Cortex of kidney (tissue), 1 donor: Measurements from ENCODE around the gene PYCR2.
"Not testable (repeated sequence)": the region's sequence is repeated elsewhere in the genome, so short reads cannot be mapped to it uniquely, and the experiment has no call there.

Source experiments
- DNase-seq: peaks from one replicate; lab custom pipeline; 2025; lab: John Stamatoyannopoulos, UW

PYCR2 gene

DNA sequence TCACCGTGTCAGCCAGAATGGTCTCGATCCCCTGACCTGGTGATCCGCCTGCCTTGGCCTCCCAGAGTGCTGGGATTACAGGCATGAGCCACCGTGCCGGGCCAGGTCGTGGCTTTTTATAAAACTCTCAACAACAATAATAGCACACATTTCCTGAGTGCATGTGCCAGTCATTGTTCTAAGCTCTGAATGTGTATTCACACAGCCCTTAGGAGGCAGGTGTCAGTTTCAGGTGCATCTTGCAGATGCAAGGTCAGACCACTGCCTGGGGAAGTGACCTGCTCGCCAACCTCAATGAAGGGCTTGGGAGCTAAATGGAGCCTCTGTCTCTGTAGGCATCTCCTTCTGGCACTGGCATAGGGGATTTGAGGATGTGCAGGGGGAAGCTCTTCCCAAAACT is 18.5 kb upstream of the PYCR2 start:
- no peak for DNase-seq

DNA sequence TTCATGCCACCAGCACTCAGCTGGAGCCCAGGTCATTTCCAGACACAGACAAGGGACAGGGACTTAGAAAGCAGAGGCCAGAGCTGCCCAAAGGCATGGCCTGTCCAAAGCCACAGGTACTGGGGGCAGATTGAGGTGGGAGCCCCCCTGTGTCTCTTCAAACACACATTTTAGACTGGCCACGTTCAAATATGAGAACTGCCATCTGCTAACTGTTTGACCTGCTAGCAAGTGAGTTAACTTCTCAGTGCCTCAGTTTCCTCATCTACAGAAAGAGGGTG is 17.8 kb upstream of the PYCR2 start:
- DNase-seq = no peak

- DNase-seq = no peak
Observed at GRCh38 chr1:225941187-225941941, 17.3 kb upstream of the PYCR2 start, which contains the start of gene LEFTY2. Gene LEFTY2 (minus strand): TSS chr1:225941220. CDS start chr1:225941140, 80 bp downstream.

GRCh38 chr1:225940385-225941151 is 16.5 kb upstream of the PYCR2 start:
- DNase-seq = no peak

DNA sequence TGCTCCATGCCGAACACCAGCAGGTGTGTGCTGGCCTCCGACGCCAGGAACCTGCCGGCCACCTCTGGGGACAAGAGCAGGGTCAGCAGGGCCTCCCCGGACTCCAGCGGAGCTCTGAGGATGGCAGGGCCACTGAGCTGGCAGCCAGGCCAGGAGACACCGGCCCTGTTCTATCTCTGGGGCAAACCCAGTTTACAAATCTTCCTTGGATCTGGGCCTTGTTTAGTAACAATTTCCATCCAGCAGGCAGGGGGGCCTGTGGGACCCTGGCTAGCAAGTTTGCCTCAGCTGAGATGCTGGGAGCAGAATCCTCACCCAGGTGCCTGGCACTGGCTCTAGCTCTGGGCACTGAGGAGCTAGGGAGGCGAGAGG is 15.9 kb upstream of the PYCR2 start:
- DNase-seq = not testable (repeated sequence)

- not testable (repeated sequence) for DNase-seq
Observed at GRCh38 chr1:225939097-225939938, 15.3 kb upstream of the PYCR2 start.

DNA sequence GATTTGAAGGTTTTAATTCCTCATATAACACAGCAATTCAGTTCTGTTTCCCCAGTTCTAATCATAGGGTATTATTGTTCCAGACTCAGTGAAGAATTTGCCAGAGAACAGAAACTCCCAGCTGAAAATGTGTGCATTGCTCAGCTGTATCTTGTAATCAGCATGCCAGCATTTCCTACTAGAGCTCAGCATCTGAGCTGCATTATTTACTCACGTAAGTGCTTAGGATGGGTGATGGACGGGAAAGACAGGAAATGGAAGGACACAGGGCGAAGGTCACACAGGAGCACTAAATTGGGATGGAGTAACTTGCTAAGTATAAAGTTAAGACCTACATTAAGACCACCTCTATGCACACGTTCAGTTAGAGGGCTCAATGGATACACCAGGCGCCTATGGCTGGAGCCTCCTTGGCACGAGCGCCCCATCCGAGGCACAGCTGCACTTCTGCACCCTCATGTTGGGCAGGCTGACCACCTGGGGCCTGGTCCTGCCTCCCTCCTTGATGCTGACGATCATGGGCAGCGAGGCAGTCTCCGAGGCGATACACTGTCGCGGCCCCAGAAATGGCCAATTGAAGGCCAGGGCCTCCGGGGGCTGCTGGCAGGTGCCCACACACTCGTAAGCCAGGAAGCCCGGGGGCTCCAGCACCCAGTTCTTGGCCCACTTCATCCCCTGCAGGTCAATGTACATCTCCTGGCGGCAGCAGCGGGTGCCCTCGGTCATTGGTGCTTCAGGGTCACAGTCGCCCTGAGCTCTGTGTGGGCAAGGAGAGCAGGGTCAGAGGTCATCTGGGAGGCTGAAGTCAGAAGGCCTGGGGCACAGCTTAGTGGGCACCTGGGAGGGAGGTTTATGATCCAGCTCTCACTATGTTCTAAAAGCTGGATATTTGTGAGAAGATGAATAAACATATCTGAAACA is 13.3 kb upstream of the PYCR2 start:
- DNase-seq = no peak

- DNase-seq = no peak
Observed at GRCh38 chr1:225936523-225936922, 12.5 kb upstream of the PYCR2 start.

DNA sequence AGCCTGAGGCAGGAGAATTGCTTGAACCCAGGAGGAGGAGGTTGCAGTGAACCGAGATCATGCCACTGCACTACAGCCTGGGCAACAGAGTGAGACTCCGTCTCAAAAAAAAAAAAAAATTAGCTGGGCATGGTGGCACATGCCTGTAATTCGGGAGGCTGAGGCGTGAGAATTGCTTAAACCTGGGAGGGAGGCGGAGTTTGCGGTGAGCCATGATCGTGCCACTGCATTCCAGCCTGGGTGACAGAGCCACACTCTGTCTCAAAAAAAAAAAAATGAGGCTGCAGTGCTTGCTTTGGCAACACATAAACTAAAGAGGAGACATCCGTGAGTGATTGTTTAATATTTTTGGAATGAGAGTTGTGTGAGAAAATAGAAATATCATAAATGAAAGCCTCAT is 12.0 kb upstream of the PYCR2 start:
- not testable (repeated sequence) for DNase-seq

GRCh38 chr1:225934711-225935110 is 10.7 kb upstream of the PYCR2 start:
- DNase-seq = no peak

DNA sequence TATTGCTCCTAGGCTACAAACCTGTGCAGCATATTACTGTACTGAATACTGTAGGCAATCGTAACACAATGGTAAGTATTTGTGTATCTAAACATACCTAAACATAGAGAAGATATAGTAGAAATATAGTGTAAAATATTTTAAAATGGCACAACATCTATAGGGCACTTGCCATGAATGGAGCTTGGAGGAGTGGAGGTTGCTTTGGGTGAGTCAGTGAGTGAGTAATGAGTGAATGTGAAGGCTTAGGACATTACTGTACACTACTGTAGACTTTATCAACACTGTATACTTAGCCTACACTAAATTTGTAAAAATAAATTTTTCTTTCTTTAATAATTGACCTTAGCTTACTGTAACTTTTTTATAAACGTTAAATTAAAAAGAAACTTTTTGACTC is 9.0 kb upstream of the PYCR2 start:
- DNase-seq = no peak

DNA sequence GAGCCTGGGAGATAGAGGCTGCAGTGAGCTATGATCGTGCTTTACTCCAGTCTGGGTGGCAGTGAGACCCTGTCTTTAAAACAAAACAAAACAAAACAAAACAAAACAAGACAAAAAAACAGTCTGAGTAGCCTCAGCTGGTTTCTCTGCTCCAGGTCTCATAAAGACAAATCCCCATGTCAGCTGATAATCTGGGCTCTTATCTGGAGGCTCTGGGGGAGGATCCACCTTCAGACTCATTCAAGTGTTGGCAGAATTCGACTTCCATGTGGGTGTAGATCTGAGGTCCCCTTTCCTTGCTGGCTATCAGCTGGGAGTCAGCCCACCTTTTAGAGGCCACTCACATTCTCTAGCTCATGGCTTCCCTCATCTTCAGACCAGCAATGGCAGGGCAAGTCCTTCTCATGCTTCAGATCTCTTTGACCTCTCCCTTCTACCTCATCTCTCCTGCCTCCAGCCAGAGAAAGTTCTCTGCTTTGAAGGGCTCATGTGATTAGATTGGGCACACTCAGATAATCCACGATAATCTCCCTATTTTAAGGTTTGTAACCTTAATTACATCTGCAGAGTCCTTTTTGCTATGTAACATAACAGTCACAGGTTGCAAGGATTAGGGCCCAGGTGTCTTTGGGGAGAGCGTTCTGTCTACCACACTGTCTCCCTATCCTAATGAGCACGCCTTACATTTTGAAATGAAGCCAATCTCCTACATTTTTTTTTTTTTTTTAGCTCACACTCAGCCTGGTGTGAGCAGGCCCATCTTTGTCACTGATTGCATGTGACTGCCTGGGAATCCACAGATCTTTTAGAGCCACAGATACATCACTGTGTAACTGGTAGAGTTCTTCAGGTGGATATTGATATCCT is 7.5 kb upstream of the PYCR2 start:
- no peak for DNase-seq

- DNase-seq = no peak
Observed at GRCh38 chr1:225930566-225930965, 6.5 kb upstream of the PYCR2 start.

- not testable (repeated sequence) for DNase-seq
Observed at GRCh38 chr1:225929462-225929861, 5.4 kb upstream of the PYCR2 start.

DNA sequence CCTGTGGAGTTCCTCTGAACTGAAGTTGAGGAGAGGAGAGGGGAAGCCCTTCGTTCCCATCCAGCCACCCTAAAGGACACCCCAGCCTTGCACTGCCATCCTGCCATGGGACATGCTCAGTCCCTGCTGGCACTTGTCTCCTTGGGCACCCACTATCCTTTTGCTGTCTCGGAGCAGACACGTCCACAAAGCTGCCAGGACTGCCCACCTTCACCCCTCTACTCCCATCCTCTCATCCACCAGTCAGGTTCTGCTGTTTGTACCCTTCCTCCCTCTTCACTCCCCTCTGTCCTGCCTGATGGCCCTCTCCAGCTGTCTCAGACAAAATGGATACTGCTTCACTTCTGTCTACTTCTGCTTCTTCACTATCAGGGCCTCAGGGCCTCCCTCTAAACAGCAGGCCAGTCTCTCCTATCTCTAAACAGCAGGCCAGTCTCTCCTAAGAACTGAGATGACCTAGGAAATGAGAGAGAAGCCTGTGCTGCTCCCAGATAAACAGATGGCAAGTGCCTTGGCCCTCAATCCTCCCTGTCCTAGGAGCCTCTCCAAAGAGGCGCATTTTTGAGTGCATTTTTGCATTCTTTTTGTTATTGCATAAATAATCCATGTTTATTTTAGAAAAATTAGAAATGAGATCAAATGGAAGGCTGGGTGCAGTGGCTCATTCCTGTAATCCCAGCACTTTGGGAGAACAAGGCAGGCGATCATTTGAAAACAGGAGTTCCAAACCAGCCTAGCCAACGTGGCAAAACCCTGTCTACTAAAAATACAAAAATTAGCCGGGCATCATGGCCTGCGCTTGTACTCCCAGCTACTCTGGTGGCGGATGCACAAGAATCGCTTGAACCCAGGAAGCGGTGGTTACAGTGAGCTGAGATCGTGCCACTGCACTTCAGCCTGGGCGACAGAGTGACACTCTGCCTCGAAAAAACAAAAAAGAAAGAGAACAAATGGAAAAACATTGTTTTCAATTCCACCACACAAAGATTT is 4.4 kb upstream of the PYCR2 start:
- DNase-seq = no peak

DNA sequence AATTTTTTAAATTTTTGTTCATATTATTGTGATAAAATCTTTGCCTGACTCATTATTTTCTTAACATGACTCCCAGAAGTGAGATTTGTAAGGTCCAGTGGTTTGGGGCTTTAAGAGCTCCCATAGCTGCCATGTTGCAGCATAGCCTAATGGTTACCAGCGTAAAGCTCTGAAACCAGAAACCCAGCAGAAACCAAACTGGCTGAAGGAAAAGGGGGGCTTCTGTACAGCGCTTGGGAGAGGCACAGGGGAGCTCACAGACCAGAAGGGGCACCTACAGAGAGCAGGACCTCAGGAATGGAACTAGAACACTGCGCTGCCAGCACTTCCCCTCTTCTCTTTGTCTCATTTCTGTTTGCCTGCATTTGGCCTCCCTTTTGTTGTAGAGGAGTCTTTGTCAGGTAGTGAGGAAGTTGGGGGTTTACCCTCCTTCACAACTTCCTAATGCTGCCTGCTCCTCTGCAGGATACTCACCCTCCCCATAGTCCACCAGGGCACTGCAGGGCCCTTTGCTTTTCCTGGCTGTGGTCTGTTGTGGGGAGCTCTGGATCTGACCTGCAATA is 2.6 kb upstream of the PYCR2 start:
- no peak for DNase-seq

- no peak for DNase-seq
Observed at GRCh38 chr1:225923381-225923691, 714 bp downstream of the PYCR2 start.

DNA sequence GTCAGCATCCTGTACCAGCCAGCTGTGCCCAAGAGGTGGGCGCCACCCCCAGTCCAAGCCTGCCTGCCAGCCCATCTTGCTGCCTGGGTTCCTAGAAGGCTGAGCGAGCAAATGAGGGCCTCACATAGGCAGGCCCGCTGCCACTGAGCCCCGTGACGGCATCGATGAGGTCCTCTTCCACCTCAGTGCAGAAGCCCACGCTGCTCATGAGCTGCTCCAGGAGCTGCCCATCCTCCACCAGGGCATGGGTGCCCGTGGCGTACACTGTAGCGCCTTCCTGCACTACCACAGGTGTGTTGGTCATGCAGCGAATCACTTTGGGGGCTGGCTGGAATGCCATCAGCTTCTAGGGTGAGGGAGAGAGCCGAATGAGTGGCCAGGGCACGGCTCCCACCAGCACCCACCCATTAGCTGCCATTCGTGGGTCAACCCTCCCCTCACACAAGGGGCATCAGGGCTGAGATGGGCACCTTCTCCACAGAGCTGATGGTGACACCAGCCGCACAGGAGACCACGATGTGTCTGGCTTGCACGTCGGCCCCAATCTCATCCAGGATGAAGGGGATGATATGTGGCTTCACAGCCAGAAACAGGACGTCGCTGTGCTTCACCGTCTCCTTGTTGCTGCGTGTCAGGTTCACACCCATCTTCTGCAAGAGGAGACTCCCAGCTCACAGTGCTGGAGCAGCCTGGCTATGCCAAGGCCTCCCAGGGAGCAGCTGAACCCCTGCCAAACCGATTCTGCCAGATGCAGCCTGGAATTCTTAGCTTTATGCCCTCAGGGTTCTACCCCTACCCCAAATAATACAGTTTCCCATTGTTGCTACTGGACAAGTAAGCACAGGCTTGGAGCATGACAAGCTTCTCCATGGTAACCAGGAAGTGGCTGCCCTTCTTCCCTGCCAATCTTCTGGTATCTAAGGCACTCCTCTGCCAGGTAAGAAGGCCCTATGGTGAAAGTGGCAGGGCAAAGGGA is 2.0 kb downstream of the PYCR2 start:
- DNase-seq = no peak
